ENCODE data around the gene HLF. TPM values are rescaled to one million over a fixed set of nuclear protein-coding genes. Genes with fewer than 3 reads are reported as not detected.

HLF gene
- total RNA-seq, 4 donors from 2014 or later, result 8.5 to 17.5 (median 13.3) TPM

- WGBS, 2 donors (ENCODE audit: low coverage in 1 of 2), result 70 to 82% methylated on average over 3 to 5 of the region's 5 CpGs
- Histone ChIP-seq H3K27ac (no peak overlapping the region), H3K36me3 (no peaks in the 10 kb centered on the region), H3K9me3 (no peaks in the 10 kb centered on the region), H3K27me3 (no peaks in the 10 kb centered on the region), H3K4me1 (peaks cover 16 to 37% (median 20%) of the 10 kb centered on the region in 4 donors), H3K4me3 (no peak overlapping the region)
- in situ Hi-C loops (cut with MboI; ENCODE audit: low pct_ligation_motif_present in 1 of 4, low pct_unique_long_range_greater_than_20kb in 1 of 4, low sequenced_read_pairs in 3 of 4) (loop anchor here in 1 of 4 donors (10.0 kb wide), 1 partner anchor 296 kb away; no protein-coding TSS in a partner anchor), intact Hi-C loops (cut with DNase I; ENCODE audit: low total_unique reads) (loop anchor here (10.0 kb wide), 1 partner anchor 224 kb away; the partner anchor contains the start of gene SMIM36)
- TF ChIP-seq POLR2AphosphoS5 (IDR thresholded peaks at IDR 0.05) (no peak), POLR2A (IDR thresholded peaks at IDR 0.05) (no peak), CTCF (IDR thresholded peaks at IDR 0.05) (no peak), EP300 (IDR thresholded peaks at IDR 0.05; ENCODE audit: low read depth) (no peak)
- no peak for DNase-seq
Observed at GRCh38 chr17:55290492-55291113, 25.8 kb downstream of the HLF start.

- Histone ChIP-seq H3K27ac (no peak overlapping the region), H3K36me3 (no peaks in the 10 kb centered on the region), H3K4me1 (peaks cover 15 to 35% (median 17%) of the 10 kb centered on the region in 4 donors), H3K9me3 (no peaks in the 10 kb centered on the region), H3K27me3 (no peaks in the 10 kb centered on the region), H3K4me3 (no peak overlapping the region)
- TF ChIP-seq POLR2AphosphoS5 (IDR thresholded peaks at IDR 0.05), result no peak
- TF ChIP-seq POLR2A (IDR thresholded peaks at IDR 0.05), result no peak
- no peak for TF ChIP-seq EP300 (IDR thresholded peaks at IDR 0.05; ENCODE audit: low read depth)
- TF ChIP-seq CTCF (IDR thresholded peaks at IDR 0.05), result no peak
- in situ Hi-C loops (cut with MboI; ENCODE audit: low pct_ligation_motif_present in 1 of 4, low pct_unique_long_range_greater_than_20kb in 1 of 4, low sequenced_read_pairs in 3 of 4), result loop anchor here in 1 of 4 donors (10.0 kb wide), 1 partner anchor 296 kb away; no protein-coding TSS in a partner anchor
- 75 to 100% methylated on average over 1 of the region's 1 CpG for WGBS, 2 donors (ENCODE audit: low coverage in 1 of 2)
- intact Hi-C loops (cut with DNase I; ENCODE audit: low total_unique reads), result loop anchor here (10.0 kb wide), 1 partner anchor 224 kb away; the partner anchor contains the start of gene SMIM36
- no peak for DNase-seq
Observed at GRCh38 chr17:55291114-55291507, 26.4 kb downstream of the HLF start.

- Histone ChIP-seq H3K27ac (no peak overlapping the region), H3K4me3 (no peak overlapping the region), H3K9me3 (no peaks in the 10 kb centered on the region), H3K4me1 (peaks cover 6 to 25% (median 9%) of the 10 kb centered on the region in 4 donors), H3K27me3 (no peaks in the 10 kb centered on the region), H3K36me3 (no peaks in the 10 kb centered on the region)
- in situ Hi-C loops (cut with MboI; ENCODE audit: low pct_ligation_motif_present in 1 of 4, low pct_unique_long_range_greater_than_20kb in 1 of 4, low sequenced_read_pairs in 3 of 4), result loop anchor here in 1 of 4 donors (10.0 kb wide), 1 partner anchor 297 kb away; no protein-coding TSS in a partner anchor
- no peak for TF ChIP-seq CTCF (IDR thresholded peaks at IDR 0.05)
- TF ChIP-seq POLR2A (IDR thresholded peaks at IDR 0.05), result no peak
- no peak for TF ChIP-seq EP300 (IDR thresholded peaks at IDR 0.05; ENCODE audit: low read depth)
- TF ChIP-seq POLR2AphosphoS5 (IDR thresholded peaks at IDR 0.05), result no peak
- no peak for DNase-seq
- intact Hi-C loops (cut with DNase I; ENCODE audit: low total_unique reads), result loop anchor here (10.0 kb wide), 1 partner anchor 223 kb away; the partner anchor contains the start of gene SMIM36
- WGBS, 2 donors (ENCODE audit: low coverage in 1 of 2), result 91 to 92% methylated on average over 4 to 5 of the region's 5 CpGs
Observed at GRCh38 chr17:55292094-55292493, 27.3 kb downstream of the HLF start.

GRCh38 chr17:55294042-55294751 is 29.4 kb downstream of the HLF start:
- Histone ChIP-seq H3K27ac (no peak overlapping the region), H3K36me3 (no peaks in the 10 kb centered on the region), H3K4me1 (peaks cover 0 to 11% (median 0%) of the 10 kb centered on the region in 4 donors), H3K4me3 (no peak overlapping the region), H3K9me3 (no peaks in the 10 kb centered on the region), H3K27me3 (no peaks in the 10 kb centered on the region)
- 68 to 78% methylated on average over 4 to 13 of the region's 13 CpGs for WGBS, 2 donors (ENCODE audit: low coverage in 1 of 2)
- TF ChIP-seq CTCF (IDR thresholded peaks at IDR 0.05) (no peak), POLR2A (IDR thresholded peaks at IDR 0.05) (no peak), POLR2AphosphoS5 (IDR thresholded peaks at IDR 0.05) (no peak), EP300 (IDR thresholded peaks at IDR 0.05; ENCODE audit: low read depth) (no peak)
- intact Hi-C loops (cut with DNase I; ENCODE audit: low total_unique reads), result loop anchor here (10.0 kb wide), 1 partner anchor 221 kb away; the partner anchor contains the start of gene SMIM36
- no peak for DNase-seq
- in situ Hi-C loops (cut with MboI; ENCODE audit: low pct_ligation_motif_present in 1 of 4, low pct_unique_long_range_greater_than_20kb in 1 of 4, low sequenced_read_pairs in 3 of 4), result loop anchor here in 1 of 4 donors (10.0 kb wide), 1 partner anchor 299 kb away; no protein-coding TSS in a partner anchor
